Breast epithelium (tissue), 4 donors: ENCODE results near the gene WWC1. TPM values are rescaled to one million over a fixed set of nuclear protein-coding genes. Genes with fewer than 3 reads are reported as not detected.
A peak's percentile ranks its signal among the peaks of the same experiment; 100 is the strongest.

ENCODE experiments used
- DNase-seq, 2 donors: peaks; one replicate each; pipeline ENCODE4 v3.0.0-alpha.2; 2019; ENCODE audit warnings: low spot score in 2 of 2
- H3K27ac ChIP-seq, 2 donors: fragments of 200-600 bp; sonication (generic) in 1 of 2; one replicate each; pipeline ENCODE4 v1.5.1; 2016 to 2019; ENCODE audit warnings: mild to moderate bottlenecking in 1 of 2
- H3K27me3 ChIP-seq, 2 donors: fragments of 200-600 bp; sonication (generic) in 1 of 2; one replicate each; pipeline versions ENCODE4 v1.5.1 to v1.6.0; 2017 to 2019; ENCODE audit warnings: control low read depth in 1 of 2, mild to moderate bottlenecking in 1 of 2
- H3K36me3 ChIP-seq: fragments of 200-600 bp; one replicate; pipeline ENCODE4 v1.5.1; 2019
- H3K4me1 ChIP-seq, 2 donors: fragments of 200-600 bp; sonication (generic); one replicate each; pipeline ENCODE4 v1.5.1; 2016 to 2019; ENCODE audit warnings: control low read depth in 1 of 2
- H3K4me3 ChIP-seq, 3 donors: fragments of 200-600 bp; sonication (generic); 1 replicate in 2 of 3; 2 replicates in 1 of 3; pipeline ENCODE4 v1.5.1; 2016 to 2019; ENCODE audit warnings: mild to moderate bottlenecking in 3 of 3, moderate library complexity in 2 of 3
- H3K9me3 ChIP-seq, 2 donors: fragments of 200-600 bp; sonication (generic) in 1 of 2; one replicate each; pipeline ENCODE4 v1.5.1; 2016 to 2019; ENCODE audit warnings: control low read depth in 1 of 2
- CTCF ChIP-seq, 3 donors: fragments of 450-650 bp; IDR thresholded peaks; one replicate each; pipeline ENCODE4 v1.5.1; 2016 to 2017; ENCODE audit warnings: antibody characterized with exemption in 3 of 3, mild to moderate bottlenecking in 3 of 3, moderate library complexity in 3 of 3
- POLR2A ChIP-seq: fragments of 450-650 bp; IDR thresholded peaks from one replicate; pipeline ENCODE4 v1.6.1; 2016; ENCODE audit warnings: antibody characterized with exemption, mild to moderate bottlenecking, moderate library complexity
- POLR2AphosphoS5 ChIP-seq, 3 donors: sonication (generic); formaldehyde crosslinking; IDR thresholded peaks; one replicate each; pipeline ENCODE4 v1.6.1; 2017; ENCODE audit warnings: antibody characterized with exemption in 3 of 3
- intact Hi-C: fragments of 100-400 bp; cut with DNase I; formaldehyde crosslinking; loops from one replicate; pipeline ENCODE4 v1.15.1; 2023; ENCODE audit warnings: low total_unique reads
- total RNA-seq, 3 donors: library from RNA; depleted of rRNA; stranded (reverse); fragments of >200 nt; gene quantifications; one replicate each; pipeline ENCODE4 v1.1.0, GENCODE V29; 2016

WWC1 gene
- total RNA-seq, 3 donors from 2014 or later: 0.96 to 59.9 (median 59.6) TPM

GRCh38 chr5:168401226-168401625, 109.8 kb downstream of the WWC1 start:
- DNase-seq: no peak
- peak overlapping the region; percentile 82 to 86 for H3K27ac ChIP-seq
- no peaks in the 10 kb centered on the region for H3K9me3 ChIP-seq
- TF ChIP-seq POLR2AphosphoS5 (IDR thresholded peaks at IDR 0.05) (no peak), CTCF (IDR thresholded peaks at IDR 0.05) (no peak), POLR2A (no peak)
- no peaks in the 10 kb centered on the region for H3K4me1 ChIP-seq
- intact Hi-C loops: no loop called here
- H3K4me3 ChIP-seq: no peak overlapping the region
- no peaks in the 10 kb centered on the region for H3K36me3 ChIP-seq
- H3K27me3 ChIP-seq: no peaks in the 10 kb centered on the region

GRCh38 chr5:168401880-168402279, 110.4 kb downstream of the WWC1 start:
- DNase-seq: peak in 1 of 2 donors; percentile 40

GRCh38 chr5:168404365-168404764, 112.9 kb downstream of the WWC1 start:
- Histone ChIP-seq H3K9me3 (no peaks in the 10 kb centered on the region), H3K27me3 (no peaks in the 10 kb centered on the region), H3K27ac (peak overlapping the region; percentile 80 to 87), H3K4me1 (peaks cover 0 to 2% of the 10 kb centered on the region in 2 donors), H3K36me3 (no peaks in the 10 kb centered on the region), H3K4me3 (no peak overlapping the region)
- peak in 1 of 2 donors; percentile 40 for DNase-seq
- TF ChIP-seq POLR2AphosphoS5 (IDR thresholded peaks at IDR 0.05): no peak
- no peak for TF ChIP-seq CTCF (IDR thresholded peaks at IDR 0.05)
- intact Hi-C loops: no loop called here

More at GRCh38 chr5:168401880-168402279, 110.4 kb downstream of the WWC1 start:
- Histone ChIP-seq H3K27ac (peak overlapping the region; percentile 82 to 86), H3K27me3 (no peaks in the 10 kb centered on the region), H3K36me3 (no peaks in the 10 kb centered on the region), H3K9me3 (no peaks in the 10 kb centered on the region), H3K4me3 (no peak overlapping the region), H3K4me1 (no peaks in the 10 kb centered on the region)
- intact Hi-C loops: no loop called here
- TF ChIP-seq POLR2A (no peak), CTCF (IDR thresholded peaks at IDR 0.05) (no peak), POLR2AphosphoS5 (IDR thresholded peaks at IDR 0.05) (peak in 1 of 3 donors; percentile 17)

GRCh38 chr5:168407211-168407610, 115.8 kb downstream of the WWC1 start:
- no peak for TF ChIP-seq POLR2AphosphoS5 (IDR thresholded peaks at IDR 0.05)
- no peak for TF ChIP-seq CTCF (IDR thresholded peaks at IDR 0.05)
- no peak for TF ChIP-seq POLR2A
- H3K36me3 ChIP-seq: no peaks in the 10 kb centered on the region
- no peaks in the 10 kb centered on the region for H3K27me3 ChIP-seq
- H3K9me3 ChIP-seq: no peaks in the 10 kb centered on the region
- intact Hi-C loops: no loop called here
- no peak overlapping the region for H3K27ac ChIP-seq
- no peak for DNase-seq
- H3K4me1 ChIP-seq: peaks cover 0 to 8% of the 10 kb centered on the region in 2 donors
- no peak overlapping the region for H3K4me3 ChIP-seq

- DNase-seq: no peak
- no peaks in the 10 kb centered on the region for H3K27me3 ChIP-seq
- H3K4me3 ChIP-seq: peak overlapping the region in 1 of 3 donors; percentile 46
- no peak for TF ChIP-seq POLR2A
- TF ChIP-seq CTCF (IDR thresholded peaks at IDR 0.05): no peak
- TF ChIP-seq POLR2AphosphoS5 (IDR thresholded peaks at IDR 0.05): no peak
- peak overlapping the region; percentile 75 to 79 for H3K27ac ChIP-seq
- no peaks in the 10 kb centered on the region for H3K9me3 ChIP-seq
- H3K4me1 ChIP-seq: peaks cover 0 to 8% of the 10 kb centered on the region in 2 donors
- no peaks in the 10 kb centered on the region for H3K36me3 ChIP-seq
- intact Hi-C loops: no loop called here
Observed at GRCh38 chr5:168408561-168409305, 117.3 kb downstream of the WWC1 start.
